Natural killer cell (primary cell): Measurements from ENCODE around the gene FFAR3. TPM values are rescaled to one million over a fixed set of nuclear protein-coding genes. Genes with fewer than 3 reads are reported as not detected.

Experiments
- ATAC-seq, 3 donors: fragments of 150-1000 bp in 2 of 3; fragments of 200-7000 bp in 1 of 3; cut with Tn5 transposase; 1 replicate in 1 of 3; 2 replicates in 2 of 3; pipeline ENCODE4 v1.10.0; 2021; ENCODE audit warnings: mild to moderate bottlenecking in 2 of 3, moderate library complexity in 2 of 3
- DNase-seq, 2 donors: peaks; one replicate each; pipeline versions ENCODE4 v3.0.0 to v3.0.0-alpha.2; 2013 to 2021; ENCODE audit warnings: mixed read lengths in 1 of 2
- H3K27ac ChIP-seq: one replicate; pipeline ENCODE4 v1.5.1; 2013; ENCODE audit warnings: mild to moderate bottlenecking, low read length
- H3K27me3 ChIP-seq: one replicate; pipeline ENCODE4 v1.6.1; 2013; ENCODE audit warnings: low read length; ENCODE audit not compliant: control insufficient read depth, insufficient read depth
- H3K36me3 ChIP-seq: one replicate; pipeline ENCODE4 v1.6.1; 2013; ENCODE audit warnings: low read length; ENCODE audit not compliant: control insufficient read depth, insufficient read depth
- H3K4me1 ChIP-seq: one replicate; pipeline ENCODE4 v1.6.1; 2013; ENCODE audit warnings: low read length; ENCODE audit not compliant: control insufficient read depth, insufficient read depth
- H3K4me3 ChIP-seq: one replicate; pipeline ENCODE4 v1.5.1; 2013; ENCODE audit warnings: low read length
- H3K9me3 ChIP-seq: one replicate; pipeline ENCODE4 v1.6.1; 2013; ENCODE audit warnings: low read length; ENCODE audit not compliant: control insufficient read depth, insufficient read depth
- H3K27ac Mint-ChIP-seq, 2 donors: one replicate each; pipeline ENCODE4 v1.8.0; 2022; ENCODE audit warnings: mild to moderate bottlenecking in 2 of 2, mixed read lengths in 2 of 2, moderate library complexity in 1 of 2
- H3K27me3 Mint-ChIP-seq, 2 donors: one replicate each; pipeline ENCODE4 v1.8.0; 2022; ENCODE audit warnings: low read depth in 2 of 2, mixed read lengths in 2 of 2
- H3K36me3 Mint-ChIP-seq: one replicate; pipeline ENCODE4 v1.8.0; 2022; ENCODE audit warnings: mixed read lengths
- H3K4me1 Mint-ChIP-seq, 2 donors: one replicate each; pipeline ENCODE4 v1.8.0; 2022; ENCODE audit warnings: mixed read lengths in 2 of 2
- H3K4me3 Mint-ChIP-seq: one replicate; pipeline ENCODE4 v1.8.0; 2022; ENCODE audit warnings: mild to moderate bottlenecking, moderate library complexity, mixed read lengths
- H3K9me3 Mint-ChIP-seq, 2 donors: one replicate each; pipeline ENCODE4 v1.8.0; 2022; ENCODE audit warnings: mixed read lengths in 2 of 2
- WGBS: methylation state at CpG from one replicate; pipeline ENCODE4 v1.1.7; 2013; ENCODE audit warnings: missing lambda C conversion rate; ENCODE audit not compliant: insufficient coverage; 5-methylcytosine and 5-hydroxymethylcytosine counted together
- intact Hi-C: fragments of 100-400 bp; cut with micrococcal nuclease; formaldehyde crosslinking; loops from one replicate; pipeline ENCODE4 v1.14.2; 2022
- total RNA-seq, 4 donors: library from RNA; stranded (reverse); fragments of 120-200 nt in 1 of 4; gene quantifications; one replicate each; pipeline versions ENCODE4 v1.2.3 to v1.2.4, GENCODE V29; 2013 to 2022
- TF ChIP-seq, protein P1 (sequence below): fragments of 200-600 bp; IDR thresholded peaks from one replicate; pipeline ENCODE4 v1.8.0; 2022; ENCODE audit warnings: antibody characterized with exemption

FFAR3 gene
- total RNA-seq, 3 donors from 2014 or later (not counting 1 experiment from before 2014, with no cell fraction given) = 0.92 to 2.7 TPM; not detected in 1

DNA sequence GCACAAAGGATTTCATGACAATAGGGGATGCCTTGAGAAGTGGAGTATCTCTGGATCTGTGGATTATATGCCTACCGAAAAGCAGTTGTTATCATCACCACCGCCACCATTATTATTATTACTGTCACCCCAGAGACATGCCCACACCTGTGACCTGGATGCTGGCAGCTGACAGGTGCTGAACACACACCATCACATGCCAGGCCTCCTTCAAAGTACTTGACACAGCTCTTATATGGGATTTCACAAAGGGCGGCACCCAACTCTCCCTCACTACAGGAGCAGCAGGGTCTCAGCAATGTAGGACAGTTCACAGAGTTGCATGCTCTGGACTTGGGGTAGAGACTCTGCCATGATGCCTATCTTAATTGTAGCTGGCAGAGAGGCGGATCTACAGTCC, 7.0 kb downstream of the FFAR3 start:
- H3K27me3 Mint-ChIP-seq = peaks cover 12 to 19% of the 10 kb centered on the region in 2 donors
- H3K4me3 ChIP-seq = no peak overlapping the region
- intact Hi-C loops = no loop called here
- DNase-seq (no peak), ATAC-seq (no peak)
- WGBS = 92% methylated on average over 4 of the region's 4 CpGs
- TF ChIP-seq, protein P1, sequence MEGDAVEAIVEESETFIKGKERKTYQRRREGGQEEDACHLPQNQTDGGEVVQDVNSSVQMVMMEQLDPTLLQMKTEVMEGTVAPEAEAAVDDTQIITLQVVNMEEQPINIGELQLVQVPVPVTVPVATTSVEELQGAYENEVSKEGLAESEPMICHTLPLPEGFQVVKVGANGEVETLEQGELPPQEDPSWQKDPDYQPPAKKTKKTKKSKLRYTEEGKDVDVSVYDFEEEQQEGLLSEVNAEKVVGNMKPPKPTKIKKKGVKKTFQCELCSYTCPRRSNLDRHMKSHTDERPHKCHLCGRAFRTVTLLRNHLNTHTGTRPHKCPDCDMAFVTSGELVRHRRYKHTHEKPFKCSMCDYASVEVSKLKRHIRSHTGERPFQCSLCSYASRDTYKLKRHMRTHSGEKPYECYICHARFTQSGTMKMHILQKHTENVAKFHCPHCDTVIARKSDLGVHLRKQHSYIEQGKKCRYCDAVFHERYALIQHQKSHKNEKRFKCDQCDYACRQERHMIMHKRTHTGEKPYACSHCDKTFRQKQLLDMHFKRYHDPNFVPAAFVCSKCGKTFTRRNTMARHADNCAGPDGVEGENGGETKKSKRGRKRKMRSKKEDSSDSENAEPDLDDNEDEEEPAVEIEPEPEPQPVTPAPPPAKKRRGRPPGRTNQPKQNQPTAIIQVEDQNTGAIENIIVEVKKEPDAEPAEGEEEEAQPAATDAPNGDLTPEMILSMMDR = no peak
- H3K27ac Mint-ChIP-seq = no peak overlapping the region
- H3K4me1 ChIP-seq = no peaks in the 10 kb centered on the region
- no peaks in the 10 kb centered on the region for H3K9me3 Mint-ChIP-seq
- peaks cover 0 to 12% of the 10 kb centered on the region in 2 donors for H3K4me1 Mint-ChIP-seq
- H3K9me3 ChIP-seq = no peaks in the 10 kb centered on the region
- peaks cover 3% of the 10 kb centered on the region for H3K27me3 ChIP-seq
- no peaks in the 10 kb centered on the region for H3K36me3 ChIP-seq
- H3K36me3 Mint-ChIP-seq = no peaks in the 10 kb centered on the region
- H3K4me3 Mint-ChIP-seq = no peak overlapping the region
- H3K27ac ChIP-seq = no peak overlapping the region

DNA sequence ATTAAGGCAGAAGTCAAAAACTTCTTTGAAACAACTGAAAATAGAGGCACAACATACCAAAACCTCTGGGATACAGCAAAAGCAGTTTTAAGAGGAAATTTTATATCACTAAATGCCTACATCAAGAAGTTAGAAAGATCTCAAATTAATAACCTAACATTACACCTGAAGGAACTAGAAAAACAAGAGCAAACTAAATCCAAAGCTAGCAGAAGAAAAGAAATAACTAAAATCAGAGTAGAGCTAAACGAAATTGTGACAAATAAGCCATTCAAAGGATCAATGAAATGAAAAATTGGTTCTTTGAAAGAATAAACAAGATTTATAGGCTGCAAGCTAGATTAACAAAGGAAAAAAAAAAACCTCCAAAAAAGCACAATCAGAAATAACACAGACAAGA, 10.1 kb downstream of the FFAR3 start:
- Mint-ChIP-seq H3K36me3 (no peaks in the 10 kb centered on the region), H3K27me3 (peaks cover 12 to 14% of the 10 kb centered on the region in 2 donors), H3K4me3 (no peak overlapping the region), H3K9me3 (no peaks in the 10 kb centered on the region), H3K4me1 (peaks cover 0 to under 1% of the 10 kb centered on the region in 2 donors), H3K27ac (no peak overlapping the region)
- Histone ChIP-seq H3K27ac (no peak overlapping the region), H3K27me3 (peaks cover 3% of the 10 kb centered on the region), H3K4me3 (no peak overlapping the region), H3K9me3 (no peaks in the 10 kb centered on the region), H3K4me1 (no peaks in the 10 kb centered on the region), H3K36me3 (no peaks in the 10 kb centered on the region)
- WGBS = no CpG with 5 or more reads among the region's 1 CpG
- ATAC-seq (no peak), DNase-seq (no peak)
- intact Hi-C loops = no loop called here
- TF ChIP-seq, protein P1 = no peak

DNA sequence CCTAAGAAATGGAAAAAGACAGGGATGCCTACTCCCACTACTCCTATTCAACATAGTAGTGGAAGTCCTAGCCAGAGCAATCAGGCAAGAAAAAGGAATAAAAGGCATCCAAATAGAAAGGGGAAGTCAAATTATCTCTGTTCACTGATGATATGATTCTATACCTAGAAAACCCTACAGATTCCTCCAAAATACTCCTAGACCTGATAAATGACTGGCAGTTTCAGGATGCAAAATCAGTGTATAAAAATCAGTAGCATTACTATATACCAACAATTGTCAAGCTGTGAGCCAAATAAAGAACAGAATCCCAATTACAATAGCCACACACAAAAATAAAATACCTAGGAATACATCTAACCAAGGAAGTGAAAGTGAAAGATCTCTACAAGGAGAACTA, 11.3 kb downstream of the FFAR3 start:
- Histone ChIP-seq H3K9me3 (no peaks in the 10 kb centered on the region), H3K27me3 (peaks cover 3% of the 10 kb centered on the region), H3K36me3 (no peaks in the 10 kb centered on the region), H3K27ac (no peak overlapping the region), H3K4me3 (no peak overlapping the region), H3K4me1 (no peaks in the 10 kb centered on the region)
- H3K9me3 Mint-ChIP-seq = no peaks in the 10 kb centered on the region
- ATAC-seq (no peak), DNase-seq (no peak)
- TF ChIP-seq, protein P1 = no peak
- no peak overlapping the region for H3K4me3 Mint-ChIP-seq
- no peak overlapping the region for H3K27ac Mint-ChIP-seq
- peaks cover 12 to 17% of the 10 kb centered on the region in 2 donors for H3K27me3 Mint-ChIP-seq
- H3K4me1 Mint-ChIP-seq = no peaks in the 10 kb centered on the region
- intact Hi-C loops = no loop called here
- no peaks in the 10 kb centered on the region for H3K36me3 Mint-ChIP-seq

DNA sequence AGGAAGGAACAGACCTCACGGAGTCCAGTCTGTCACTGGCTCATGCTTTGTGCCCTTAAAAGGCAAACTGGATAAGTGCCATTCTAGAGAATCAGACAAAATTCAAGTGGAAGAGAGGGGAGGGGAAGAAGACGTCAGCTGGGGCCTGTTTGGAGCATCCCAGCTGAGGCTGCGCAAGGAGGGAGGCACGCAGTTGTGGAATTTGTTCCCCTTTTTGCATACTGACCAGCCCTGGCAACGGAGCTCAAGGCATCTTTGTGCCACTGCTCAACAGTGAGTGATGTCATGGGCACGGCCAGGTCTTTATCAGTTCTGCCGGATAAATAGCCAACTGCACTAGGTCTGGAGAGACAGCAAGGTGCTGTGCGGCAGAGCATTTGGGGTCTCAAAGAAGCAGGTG, 12.5 kb downstream of the FFAR3 start, which contains the start of gene GPR42:
Gene GPR42 (plus strand): TSS at position 347 of the 400 bp plus-strand sequence. CDS start 292 bp downstream, outside the sequence.
- Mint-ChIP-seq H3K36me3 (no peaks in the 10 kb centered on the region), H3K4me3 (no peak within 1 kb of the TSS), H3K4me1 (no peaks in the 10 kb centered on the region), H3K27ac (no peak within 1 kb of the TSS), H3K27me3 (peaks cover 21 to 23% of the 10 kb centered on the region in 2 donors), H3K9me3 (no peaks in the 10 kb centered on the region)
- DNase-seq (no peak), ATAC-seq (no peak)
- H3K27me3 ChIP-seq = peaks cover 3% of the 10 kb centered on the region
- H3K36me3 ChIP-seq = no peaks in the 10 kb centered on the region
- H3K9me3 ChIP-seq = no peaks in the 10 kb centered on the region
- no peak within 1 kb of the TSS for H3K4me3 ChIP-seq
- intact Hi-C loops = no loop called here
- TF ChIP-seq, protein P1 = no peak
- no peak within 1 kb of the TSS for H3K27ac ChIP-seq
- 89% methylated on average over 5 of the region's 8 CpGs for WGBS
- no peaks in the 10 kb centered on the region for H3K4me1 ChIP-seq
